Measurements from ENCODE around the gene IFT27. TPM values are rescaled to one million over a fixed set of nuclear protein-coding genes. Genes with fewer than 3 reads are reported as not detected.

The IFT27 gene
- total RNA-seq, 1 experiment from 2014 or later: 23.2 TPM

DNA sequence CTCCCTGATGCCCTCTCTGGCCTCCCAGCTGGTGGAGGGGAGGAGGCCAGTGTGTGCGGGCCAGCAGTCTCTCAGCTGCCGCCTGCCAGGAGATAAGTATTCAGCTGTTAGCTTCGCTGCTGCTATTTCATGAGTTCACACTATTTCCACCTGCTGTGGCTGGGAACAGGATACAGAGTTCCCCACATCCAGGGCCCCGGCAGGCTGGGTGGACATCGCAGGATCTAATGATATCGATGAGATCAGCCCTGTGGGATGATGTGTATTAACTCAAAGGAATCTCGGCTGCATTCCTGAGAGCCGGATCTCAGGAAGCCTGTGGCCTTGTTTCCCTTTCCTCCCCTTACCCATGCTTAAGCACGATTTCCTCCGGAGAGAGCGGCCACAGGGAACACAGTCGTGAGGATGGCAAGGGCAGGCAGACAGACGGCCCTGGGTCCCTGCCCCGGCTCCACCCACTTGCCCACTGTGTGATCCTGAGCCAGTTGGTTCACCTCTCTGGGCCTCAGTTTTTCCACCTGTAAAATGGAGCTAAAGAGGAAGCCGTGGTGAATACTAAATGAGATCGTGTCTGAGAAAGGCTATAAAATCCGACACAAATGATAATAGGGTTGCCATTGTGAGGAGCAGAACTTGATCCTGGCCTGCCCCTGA, 47.4 kb upstream of the IFT27 start:
- H2AFZ ChIP-seq (ENCODE audit: low read depth, low read length, poor library complexity, severe bottlenecking): no peak overlapping the region
- H3K9me2 ChIP-seq (ENCODE audit: insufficient read depth): no peaks in the 10 kb centered on the region
- no peak for TF ChIP-seq FOSL1 (IDR thresholded peaks at IDR 0.05; ENCODE audit: low read depth)
- TF ChIP-seq EZH2 (IDR thresholded peaks at IDR 0.05): no peak
- no peak for TF ChIP-seq ELF1 (IDR thresholded peaks at IDR 0.05; ENCODE audit: borderline replicate concordance, low read depth)
- no peak for TF ChIP-seq ZNF274 (IDR thresholded peaks at IDR 0.05; ENCODE audit: low read depth, low read length)
- no peak for TF ChIP-seq SP1 (IDR thresholded peaks at IDR 0.05; ENCODE audit: low read depth)
- no peak for TF ChIP-seq POLR2A (IDR thresholded peaks at IDR 0.05; ENCODE audit: borderline replicate concordance, extremely low read depth, insufficient read depth, insufficient read length)
- no peak for TF ChIP-seq EZH2phosphoT487 (IDR thresholded peaks at IDR 0.05; ENCODE audit: borderline replicate concordance)
- TF ChIP-seq, protein P1, sequence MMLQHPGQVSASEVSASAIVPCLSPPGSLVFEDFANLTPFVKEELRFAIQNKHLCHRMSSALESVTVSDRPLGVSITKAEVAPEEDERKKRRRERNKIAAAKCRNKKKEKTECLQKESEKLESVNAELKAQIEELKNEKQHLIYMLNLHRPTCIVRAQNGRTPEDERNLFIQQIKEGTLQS (IDR thresholded peaks at IDR 0.05): no peak
- TF ChIP-seq YY1 (IDR thresholded peaks at IDR 0.05; ENCODE audit: extremely low read depth, insufficient replicate concordance, low read depth, low read length): no peak
- H3K9me3 ChIP-seq (ENCODE audit: control insufficient read depth in 1 of 2, insufficient read depth in 1 of 2, low read depth in 1 of 2, low read length in 2 of 2): no peaks in the 10 kb centered on the region
- ChIA-PET POLR2A (no interaction called here), CTCF (interaction anchor here (1.0 to 1.4 kb wide), 2 partner anchors 30 to 155 kb away, joined by 3 read pairs; no protein-coding TSS in a partner anchor), RAD21 (ENCODE audit: low non-redundant PET in 1 of 2, low total read pairs in 2 of 2, uncharacterized antibody in 2 of 2, unreplicated experiment in 2 of 2) (no interaction called here)
- ATAC-seq: no peak
- BruUV-seq (replicated peaks): no TSS peak
- H3K4me3 ChIP-seq (replicated peaks in 1 of 2; ENCODE audit: low read depth in 1 of 2, low read length in 2 of 2): no peak overlapping the region
- H3K27ac ChIP-seq (ENCODE audit: low read depth, low read length): no peak overlapping the region
- H3K36me3 ChIP-seq (ENCODE audit: control insufficient read depth in 1 of 2, insufficient read depth in 2 of 2, low read length in 2 of 2): no peaks in the 10 kb centered on the region
- H3K4me2 ChIP-seq (ENCODE audit: low read length): no peak overlapping the region
- H3K79me2 ChIP-seq (ENCODE audit: insufficient read depth, low read length): no peaks in the 10 kb centered on the region
- H4K20me1 ChIP-seq (ENCODE audit: insufficient read depth): no peaks in the 10 kb centered on the region
- H3K4me1 ChIP-seq (ENCODE audit: control insufficient read depth in 1 of 2, insufficient read depth in 2 of 2, low read length in 2 of 2): no peaks in the 10 kb centered on the region
- intact Hi-C loops (cut with micrococcal nuclease): no loop called here
- no peaks in the 10 kb centered on the region; the same call in 1 of the 2 replicates for H3K27me3 ChIP-seq (ENCODE audit: insufficient read depth, low read length)
- no peak for DNase-seq (ENCODE audit: low read depth, low spot score)
- H3K9ac ChIP-seq (ENCODE audit: low read length): no peak overlapping the region

DNA sequence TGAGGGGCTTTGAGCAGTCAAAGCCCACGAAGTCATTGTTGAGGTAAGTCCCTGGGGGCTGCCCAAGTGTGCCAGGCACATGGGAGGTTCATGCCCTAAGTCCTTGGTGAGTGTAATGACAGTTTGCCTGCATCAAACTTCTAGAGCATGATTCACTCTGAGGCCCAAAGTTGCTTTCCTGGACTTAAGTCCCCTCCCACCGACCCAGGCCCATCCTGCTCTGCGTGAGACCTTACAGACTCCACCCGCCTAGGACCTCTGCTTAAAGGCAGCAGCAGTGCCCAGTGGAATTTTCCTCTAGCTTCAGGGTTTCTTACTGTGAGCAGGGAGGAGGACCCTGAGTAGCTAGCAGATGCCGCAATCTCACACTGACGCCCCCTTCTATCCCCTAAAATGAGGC, 46.7 kb upstream of the IFT27 start:
- Histone ChIP-seq H3K9me2 (ENCODE audit: insufficient read depth) (no peaks in the 10 kb centered on the region), H3K4me1 (ENCODE audit: control insufficient read depth in 1 of 2, insufficient read depth in 2 of 2, low read length in 2 of 2) (no peaks in the 10 kb centered on the region), H4K20me1 (ENCODE audit: insufficient read depth) (no peaks in the 10 kb centered on the region), H3K4me2 (ENCODE audit: low read length) (no peak overlapping the region), H3K79me2 (ENCODE audit: insufficient read depth, low read length) (no peaks in the 10 kb centered on the region), H3K9ac (ENCODE audit: low read length) (no peak overlapping the region), H3K36me3 (ENCODE audit: control insufficient read depth in 1 of 2, insufficient read depth in 2 of 2, low read length in 2 of 2) (no peaks in the 10 kb centered on the region), H3K27ac (ENCODE audit: low read depth, low read length) (no peak overlapping the region), H3K4me3 (replicated peaks in 1 of 2; ENCODE audit: low read depth in 1 of 2, low read length in 2 of 2) (no peak overlapping the region), H2AFZ (ENCODE audit: low read depth, low read length, poor library complexity, severe bottlenecking) (no peak overlapping the region), H3K27me3 (ENCODE audit: insufficient read depth, low read length) (no peaks in the 10 kb centered on the region; the same call in 1 of the 2 replicates), H3K9me3 (ENCODE audit: control insufficient read depth in 1 of 2, insufficient read depth in 1 of 2, low read depth in 1 of 2, low read length in 2 of 2) (no peaks in the 10 kb centered on the region)
- CTCF ChIA-PET: interaction anchor here (1.0 kb wide), 1 partner anchor 155 kb away, joined by 3 read pairs; no protein-coding TSS in a partner anchor
- no TSS peak for BruUV-seq (replicated peaks)
- DNase-seq (ENCODE audit: low read depth, low spot score) (no peak), ATAC-seq (no peak)
- RAD21 ChIA-PET (ENCODE audit: low non-redundant PET in 1 of 2, low total read pairs in 2 of 2, uncharacterized antibody in 2 of 2, unreplicated experiment in 2 of 2): no interaction called here
- POLR2A ChIA-PET: no interaction called here
- intact Hi-C loops (cut with micrococcal nuclease): no loop called here
- TF ChIP-seq, protein P1 (IDR thresholded peaks at IDR 0.05): no peak
- no peak for TF ChIP-seq RAD21 (IDR thresholded peaks at IDR 0.05; ENCODE audit: low read depth)

Measured in HCT116 (cell line).